ENCODE data around the gene RTP3.

GRCh38 chr3:46542801-46543201 lies 45.0 kb downstream of the RTP3 start:
- TF ChIP-seq CTCF (IDR thresholded peaks at IDR 0.05) (no peak), POLR2AphosphoS5 (IDR thresholded peaks at IDR 0.05) (no peak)

Measured in gastroesophageal sphincter (tissue), 3 donors.